Kidney (tissue), 14 donors: ENCODE data around the gene TRAPPC5. TPM values are rescaled to one million over a fixed set of nuclear protein-coding genes. Genes with fewer than 3 reads are reported as not detected.

ENCODE experiments used
- DNase-seq, 5 donors: peaks; one replicate each; pipeline ENCODE4 v3.0.0-alpha.2; 2013 to 2020
- FAIRE-seq: peaks from 2 replicates; lab custom pipeline; 2012; peaks lifted over from hg19 to GRCh38; lab: Jason Lieb, UNC
- H3K27ac ChIP-seq, 2 donors: one replicate each; pipeline ENCODE4 v1.7.0; 2013; ENCODE audit warnings: low read depth in 2 of 2, low read length in 2 of 2, inconsistent platforms in 1 of 2
- H3K27me3 ChIP-seq: one replicate; pipeline ENCODE4 v1.7.1; 2013; ENCODE audit warnings: low read length, inconsistent platforms; ENCODE audit not compliant: control insufficient read depth, insufficient read depth
- H3K36me3 ChIP-seq, 3 donors: one replicate each; pipeline versions ENCODE4 v1.7.0 to v1.7.1; 2013; ENCODE audit warnings: low read length in 3 of 3, control low read depth in 1 of 3, inconsistent platforms in 1 of 3; ENCODE audit not compliant: insufficient read depth in 3 of 3, control insufficient read depth in 2 of 3
- H3K4me1 ChIP-seq, 3 donors: one replicate each; pipeline versions ENCODE4 v1.7.0 to v1.7.1; 2013; ENCODE audit warnings: low read length in 3 of 3, inconsistent platforms in 1 of 3, low read depth in 1 of 3; ENCODE audit not compliant: control insufficient read depth in 2 of 3, insufficient read depth in 2 of 3
- H3K4me3 ChIP-seq, 3 donors: one replicate each; pipeline versions ENCODE4 v1.7.0 to v1.8.1; 2013; ENCODE audit warnings: low read length in 3 of 3, control low read depth in 1 of 3, inconsistent platforms in 1 of 3
- H3K9ac ChIP-seq, 3 donors: one replicate each; pipeline versions ENCODE4 v1.7.0 to v1.7.1; 2013; ENCODE audit warnings: low read length in 3 of 3, control low read depth in 1 of 3, inconsistent platforms in 1 of 3
- H3K9me3 ChIP-seq, 3 donors: one replicate each; pipeline versions ENCODE4 v1.7.0 to v1.7.1; 2013; ENCODE audit warnings: low read length in 3 of 3, control low read depth in 1 of 3, inconsistent platforms in 1 of 3; ENCODE audit not compliant: control insufficient read depth in 2 of 3, insufficient read depth in 1 of 3
- CTCF ChIP-seq: IDR thresholded peaks from 3 replicates; pipeline ENCODE4 v1.5.1; 2012; ENCODE audit warnings: mild to moderate bottlenecking, moderate library complexity, borderline replicate concordance; ENCODE audit not compliant: insufficient read depth; ENCODE audit errors: extremely low read depth
- intact Hi-C: fragments of 100-400 bp; cut with DNase I; formaldehyde crosslinking; loops from one replicate; pipeline ENCODE4 v1.11.1; 2022
- polyA plus RNA-seq: library from polyadenylated mRNA; stranded (reverse); fragments of 350-450 nt; fragmentation: Illumina TruSeq; extraction: RNeasy Lipid Tissue Mini Kit (QIAGEN cat#74804); gene quantifications from one replicate; pipeline ENCODE4 v1.2.3, GENCODE V29; 2014; ENCODE audit warnings: low read depth, low replicate concordance; ENCODE audit not compliant: insufficient read depth
- total RNA-seq: library from RNA; stranded (reverse); fragmentation: NEBNext Ultra II Directional; extraction: Animal tissue kit (Norgen Biotek cat#: 25700); gene quantifications from one replicate; pipeline ENCODE4 v1.2.1, GENCODE V29; 2021
- donor health status: control.
- donor health status: control.
- donor health status: control.
- donor health status: control.
- donor health status: control.
- donor health status: DM: yes; HTN: yes; CAD: no.
- donor health status: Normal renal cell carcinoma (clear cell type).

The TRAPPC5 gene
- total and polyA plus RNA-seq, 2 donors from 2014 or later: 82.6 to 222 TPM

- Histone ChIP-seq H3K9me3 (peaks cover 0 to 4% (median 0%) of the 10 kb centered on the region in 3 donors), H3K27ac (no peak overlapping the region), H3K4me1 (no peaks in the 10 kb centered on the region), H3K4me3 (no peak overlapping the region), H3K9ac (no peak overlapping the region), H3K36me3 (no peaks in the 10 kb centered on the region), H3K27me3 (peaks cover 2% of the 10 kb centered on the region)
- intact Hi-C loops: no loop called here
- no peak for FAIRE-seq
- no peak for TF ChIP-seq CTCF
- no peak for DNase-seq
Observed at GRCh38 chr19:7669641-7670040, 11.0 kb upstream of the TRAPPC5 start.

GRCh38 chr19:7670150-7670783 lies 10.4 kb upstream of the TRAPPC5 start:
- peaks cover 0 to 4% (median 0%) of the 10 kb centered on the region in 3 donors for H3K9me3 ChIP-seq
- peaks cover 2% of the 10 kb centered on the region for H3K27me3 ChIP-seq
- no peak overlapping the region for H3K4me3 ChIP-seq
- H3K9ac ChIP-seq: no peak overlapping the region
- DNase-seq (peak in 4 of 5 donors; percentile 49 to 73 (median 67)), FAIRE-seq (no peak)
- intact Hi-C loops: no loop called here
- H3K4me1 ChIP-seq: no peaks in the 10 kb centered on the region
- no peaks in the 10 kb centered on the region for H3K36me3 ChIP-seq
- no peak overlapping the region for H3K27ac ChIP-seq
- TF ChIP-seq CTCF: no peak

GRCh38 chr19:7670790-7671189 lies 9.8 kb upstream of the TRAPPC5 start:
- Histone ChIP-seq H3K9ac (no peak overlapping the region), H3K9me3 (peaks cover 0 to 4% (median 0%) of the 10 kb centered on the region in 3 donors), H3K27me3 (peaks cover 2% of the 10 kb centered on the region), H3K4me1 (no peaks in the 10 kb centered on the region), H3K27ac (no peak overlapping the region), H3K4me3 (no peak overlapping the region), H3K36me3 (no peaks in the 10 kb centered on the region)
- DNase-seq: no peak
- TF ChIP-seq CTCF: no peak
- no peak for FAIRE-seq
- intact Hi-C loops: no loop called here
